ENCODE results near the gene SMAD5. TPM values are rescaled to one million over a fixed set of nuclear protein-coding genes. Genes with fewer than 3 reads are reported as not detected.

SMAD5 gene
- total RNA-seq, 1 experiment from 2014 or later, result 64.3 TPM

GRCh38 chr5:136143312-136143711, 10.7 kb downstream of the SMAD5 start:
- BruUV-seq (replicated peaks), result no TSS peak
- CTCF ChIA-PET, result no interaction called here
- H3K9me2 ChIP-seq (ENCODE audit: insufficient read depth), result no peaks in the 10 kb centered on the region
- no peaks in the 10 kb centered on the region for H3K36me3 ChIP-seq (ENCODE audit: control insufficient read depth in 1 of 2, insufficient read depth in 2 of 2, low read length in 2 of 2)
- no peaks in the 10 kb centered on the region for H3K4me1 ChIP-seq (ENCODE audit: control insufficient read depth in 1 of 2, insufficient read depth in 2 of 2, low read length in 2 of 2)
- H3K27me3 ChIP-seq (ENCODE audit: insufficient read depth, low read length), result no peaks in the 10 kb centered on the region
- no peak overlapping the region for H2AFZ ChIP-seq (ENCODE audit: low read depth, low read length, poor library complexity, severe bottlenecking)
- H3K9me3 ChIP-seq (ENCODE audit: control insufficient read depth in 1 of 2, insufficient read depth in 1 of 2, low read depth in 1 of 2, low read length in 2 of 2), result no peaks in the 10 kb centered on the region
- no peak overlapping the region for H3K27ac ChIP-seq (ENCODE audit: low read depth, low read length)
- no peak overlapping the region for H3K9ac ChIP-seq (ENCODE audit: low read length)
- no peak for ATAC-seq
- POLR2A ChIA-PET, result no interaction called here
- no peak overlapping the region for H3K4me2 ChIP-seq (ENCODE audit: low read length)
- H4K20me1 ChIP-seq (ENCODE audit: insufficient read depth), result peaks cover 37% of the 10 kb centered on the region
- intact Hi-C loops (cut with micrococcal nuclease), result no loop called here
- no peak overlapping the region for H3K4me3 ChIP-seq (replicated peaks in 1 of 2; ENCODE audit: low read depth in 1 of 2, low read length in 2 of 2)
- RAD21 ChIA-PET (ENCODE audit: low non-redundant PET in 1 of 2, low total read pairs in 2 of 2, uncharacterized antibody in 2 of 2, unreplicated experiment in 2 of 2), result no interaction called here
- peaks cover 100% of the 10 kb centered on the region for H3K79me2 ChIP-seq (ENCODE audit: insufficient read depth, low read length)
- no peak for DNase-seq (ENCODE audit: low read depth, low spot score)
- TF ChIP-seq, protein P1, sequence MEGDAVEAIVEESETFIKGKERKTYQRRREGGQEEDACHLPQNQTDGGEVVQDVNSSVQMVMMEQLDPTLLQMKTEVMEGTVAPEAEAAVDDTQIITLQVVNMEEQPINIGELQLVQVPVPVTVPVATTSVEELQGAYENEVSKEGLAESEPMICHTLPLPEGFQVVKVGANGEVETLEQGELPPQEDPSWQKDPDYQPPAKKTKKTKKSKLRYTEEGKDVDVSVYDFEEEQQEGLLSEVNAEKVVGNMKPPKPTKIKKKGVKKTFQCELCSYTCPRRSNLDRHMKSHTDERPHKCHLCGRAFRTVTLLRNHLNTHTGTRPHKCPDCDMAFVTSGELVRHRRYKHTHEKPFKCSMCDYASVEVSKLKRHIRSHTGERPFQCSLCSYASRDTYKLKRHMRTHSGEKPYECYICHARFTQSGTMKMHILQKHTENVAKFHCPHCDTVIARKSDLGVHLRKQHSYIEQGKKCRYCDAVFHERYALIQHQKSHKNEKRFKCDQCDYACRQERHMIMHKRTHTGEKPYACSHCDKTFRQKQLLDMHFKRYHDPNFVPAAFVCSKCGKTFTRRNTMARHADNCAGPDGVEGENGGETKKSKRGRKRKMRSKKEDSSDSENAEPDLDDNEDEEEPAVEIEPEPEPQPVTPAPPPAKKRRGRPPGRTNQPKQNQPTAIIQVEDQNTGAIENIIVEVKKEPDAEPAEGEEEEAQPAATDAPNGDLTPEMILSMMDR (IDR thresholded peaks at IDR 0.05 in 2 of 3, conservative IDR thresholded peaks at IDR 0.05 in 1 of 3; ENCODE audit: borderline replicate concordance in 1 of 3, insufficient read depth in 1 of 3, low read depth in 2 of 3, low read length in 2 of 3), result no peak
- TF ChIP-seq POLR2AphosphoS5 (IDR thresholded peaks at IDR 0.05; ENCODE audit: low read depth, low read length) (no peak), CEBPB (IDR thresholded peaks at IDR 0.05; ENCODE audit: low read depth) (no peak), CBX3 (IDR thresholded peaks at IDR 0.05; ENCODE audit: low read depth) (no peak), ELF1 (IDR thresholded peaks at IDR 0.05; ENCODE audit: borderline replicate concordance, low read depth) (no peak), RAD21 (IDR thresholded peaks at IDR 0.05; ENCODE audit: low read depth) (no peak), SRF (IDR thresholded peaks at IDR 0.05; ENCODE audit: low read depth) (no peak), FOSL1 (IDR thresholded peaks at IDR 0.05; ENCODE audit: low read depth) (no peak), ATF3 (IDR thresholded peaks at IDR 0.05) (no peak), POLR2A (IDR thresholded peaks at IDR 0.05; ENCODE audit: borderline replicate concordance, extremely low read depth, insufficient read depth, insufficient read length) (no peak), JUND (IDR thresholded peaks at IDR 0.05) (no peak), TCF7L2 (IDR thresholded peaks at IDR 0.05; ENCODE audit: borderline replicate concordance, extremely low read depth, insufficient read depth, insufficient read length) (no peak), SP1 (IDR thresholded peaks at IDR 0.05; ENCODE audit: low read depth) (no peak), SIN3A (IDR thresholded peaks at IDR 0.05; ENCODE audit: low read depth) (no peak), ZFX (IDR thresholded peaks at IDR 0.05) (no peak), EZH2phosphoT487 (IDR thresholded peaks at IDR 0.05; ENCODE audit: borderline replicate concordance) (no peak), ZNF274 (IDR thresholded peaks at IDR 0.05; ENCODE audit: low read depth, low read length) (no peak)
- TF ChIP-seq, protein P2, sequence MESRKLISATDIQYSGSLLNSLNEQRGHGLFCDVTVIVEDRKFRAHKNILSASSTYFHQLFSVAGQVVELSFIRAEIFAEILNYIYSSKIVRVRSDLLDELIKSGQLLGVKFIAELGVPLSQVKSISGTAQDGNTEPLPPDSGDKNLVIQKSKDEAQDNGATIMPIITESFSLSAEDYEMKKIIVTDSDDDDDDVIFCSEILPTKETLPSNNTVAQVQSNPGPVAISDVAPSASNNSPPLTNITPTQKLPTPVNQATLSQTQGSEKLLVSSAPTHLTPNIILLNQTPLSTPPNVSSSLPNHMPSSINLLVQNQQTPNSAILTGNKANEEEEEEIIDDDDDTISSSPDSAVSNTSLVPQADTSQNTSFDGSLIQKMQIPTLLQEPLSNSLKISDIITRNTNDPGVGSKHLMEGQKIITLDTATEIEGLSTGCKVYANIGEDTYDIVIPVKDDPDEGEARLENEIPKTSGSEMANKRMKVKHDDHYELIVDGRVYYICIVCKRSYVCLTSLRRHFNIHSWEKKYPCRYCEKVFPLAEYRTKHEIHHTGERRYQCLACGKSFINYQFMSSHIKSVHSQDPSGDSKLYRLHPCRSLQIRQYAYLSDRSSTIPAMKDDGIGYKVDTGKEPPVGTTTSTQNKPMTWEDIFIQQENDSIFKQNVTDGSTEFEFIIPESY (IDR thresholded peaks at IDR 0.05; ENCODE audit: extremely low read depth, insufficient replicate concordance, low read length), result no peak
- TF ChIP-seq, protein P3, sequence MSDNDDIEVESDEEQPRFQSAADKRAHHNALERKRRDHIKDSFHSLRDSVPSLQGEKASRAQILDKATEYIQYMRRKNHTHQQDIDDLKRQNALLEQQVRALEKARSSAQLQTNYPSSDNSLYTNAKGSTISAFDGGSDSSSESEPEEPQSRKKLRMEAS (IDR thresholded peaks at IDR 0.05), result no peak
